GM12878 (cell line): ENCODE data around the gene MFSD12. TPM values are rescaled to one million over a fixed set of nuclear protein-coding genes. Genes with fewer than 3 reads are reported as not detected.

ENCODE experiments used
- IRF3 ChIP-seq: fragments of 450-650 bp; IDR thresholded peaks from 2 replicates; pipeline ENCODE4 v1.6.1; 2014; ENCODE audit warnings: mild to moderate bottlenecking
- LARP7 ChIP-seq: fragments of 450-650 bp; IDR thresholded peaks from 2 replicates; pipeline ENCODE4 v1.6.1; 2017; ENCODE audit warnings: mild to moderate bottlenecking
- MTA2 ChIP-seq: fragments of 450-650 bp; IDR thresholded peaks from 2 replicates; pipeline ENCODE4 v1.6.1; 2016; ENCODE audit warnings: low read depth, mild to moderate bottlenecking, moderate library complexity
- MYC ChIP-seq: IDR thresholded peaks from 2 replicates; pipeline ENCODE4 v1.6.1; 2011; ENCODE audit warnings: mild to moderate bottlenecking, low read length, moderate library complexity, inconsistent platforms; ENCODE audit not compliant: insufficient read depth, insufficient replicate concordance, insufficient read length, severe bottlenecking
- REST ChIP-seq: IDR thresholded peaks from 2 replicates; pipeline ENCODE4 v1.6.1; 2012; ENCODE audit warnings: mild to moderate bottlenecking, low read depth, low read length
- SIN3A ChIP-seq: IDR thresholded peaks from 2 replicates; pipeline ENCODE4 v1.6.1; 2012; ENCODE audit warnings: low read depth, low read length, improper control_type of control experiment
- ZNF217 ChIP-seq: fragments of 450-650 bp; IDR thresholded peaks from 2 replicates; pipeline ENCODE4 v1.6.1; 2017; ENCODE audit warnings: antibody characterized with exemption, mild to moderate bottlenecking
- ZNF274 ChIP-seq: IDR thresholded peaks from one replicate; pipeline ENCODE4 v1.8.0; 2011; ENCODE audit not compliant: insufficient read length, insufficient read depth
- ZNF592 ChIP-seq: fragments of 450-650 bp; IDR thresholded peaks from 2 replicates; pipeline ENCODE4 v1.6.1; 2017; ENCODE audit warnings: mild to moderate bottlenecking, moderate library complexity
- polyA plus RNA-seq, 11 experiments: library from polyadenylated mRNA; depleted of rRNA in 4 of 11; unstranded in 6 of 11; stranded (reverse) in 5 of 11; fragments of >200 nt; fragmentation: Nextera tagmentation in 4 of 11; fragmentation: Illumina TruSeq in 1 of 11; extraction: Ambion mirVana in 4 of 11; extraction: Trizol in 1 of 11; gene quantifications; 1 replicate in 1 of 11; 2 replicates in 10 of 11; pipeline versions ENCODE4 v1.2.1 to v1.2.3, GENCODE V29; 2011 to 2016; ENCODE audit warnings: inconsistent platforms in 2 of 11, missing spikeins in 2 of 11, low read depth in 1 of 11
- total RNA-seq, 4 experiments: library from RNA; depleted of rRNA in 3 of 4; stranded (reverse); fragments of >200 nt in 3 of 4; fragmentation: Illumina TruSeq in 1 of 4; extraction: Trizol in 1 of 4; gene quantifications; 2 replicates each; pipeline versions ENCODE4 v1.2.1 to v1.2.3, GENCODE V29; 2013 to 2021

Gene MFSD12
- total and polyA plus RNA-seq, 10 of the 15 experiments (the other 5 are each of a cell fraction or from before 2014, with no cell fraction given) = 0.58 to 65.9 (median 16.8) TPM

GRCh38 chr19:3531716-3532115, 25.7 kb downstream of the MFSD12 start (continued):
- TF ChIP-seq IRF3 (no peak), REST (no peak), ZNF592 (no peak), MYC (no peak), MTA2 (no peak), ZNF217 (no peak), SIN3A (no peak), ZNF274 (no peak), LARP7 (no peak)
